PFSK-1 (cell line): ENCODE results near the gene GTF2E1.

ENCODE experiments used
- FOXP2 ChIP-seq: optimal IDR thresholded peaks from 2 replicates; pipeline ENCODE3; 2011; ENCODE audit warnings: borderline replicate concordance, control low read depth, inconsistent platforms; ENCODE audit not compliant: insufficient read depth; ENCODE audit errors: extremely low read length, extremely low read depth
- POLR2AphosphoS5 ChIP-seq: IDR thresholded peaks from 2 replicates; pipeline ENCODE4 v1.6.1; 2012; ENCODE audit warnings: low read depth, mild to moderate bottlenecking, control low read depth, low read length, moderate library complexity
- REST ChIP-seq, 2 experiments: IDR thresholded peaks; 2 replicates each; pipeline versions ENCODE4 v1.6.1 to v1.8.0; 2011 to 2012; ENCODE audit warnings: low read depth in 2 of 2, low read length in 2 of 2, control low read depth in 1 of 2, inconsistent platforms in 1 of 2, mild to moderate bottlenecking in 1 of 2, moderate library complexity in 1 of 2; ENCODE audit not compliant: insufficient read depth in 1 of 2
- SIN3A ChIP-seq: IDR thresholded peaks from 2 replicates; pipeline ENCODE4 v1.6.1; 2012; ENCODE audit warnings: mild to moderate bottlenecking, low read length, moderate library complexity, borderline replicate concordance; ENCODE audit not compliant: insufficient read depth
- TAF1 ChIP-seq: IDR thresholded peaks from 2 replicates; pipeline ENCODE4 v1.6.1; 2012; ENCODE audit warnings: low read length, control low read depth, borderline replicate concordance; ENCODE audit not compliant: insufficient read depth

The GTF2E1 gene

DNA sequence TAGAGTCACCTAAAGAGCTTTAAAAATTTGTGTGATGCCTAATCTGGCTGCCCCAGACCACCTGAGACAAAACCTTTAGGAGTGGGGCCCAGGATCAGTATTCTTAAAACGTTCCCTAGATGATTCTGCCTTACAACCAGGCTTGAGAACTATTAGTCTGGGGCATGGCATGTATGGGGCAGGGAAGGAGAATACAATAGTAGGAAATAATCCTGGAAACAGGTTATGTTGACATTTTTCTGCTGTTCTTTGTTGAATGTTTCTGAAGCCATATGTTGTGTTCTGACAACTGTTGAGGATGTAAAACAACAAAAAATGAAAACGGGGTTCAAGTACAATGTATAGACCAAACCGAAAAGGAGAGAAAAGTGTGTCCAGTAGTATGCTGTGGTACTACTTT, 2.9 kb downstream of the GTF2E1 start:
- no peak for TF ChIP-seq TAF1
- no peak for TF ChIP-seq REST (IDR thresholded peaks at IDR 0.05; ENCODE audit: insufficient read depth in 1 of 2, low read depth in 2 of 2, low read length in 2 of 2)
- TF ChIP-seq FOXP2 = no peak

DNA sequence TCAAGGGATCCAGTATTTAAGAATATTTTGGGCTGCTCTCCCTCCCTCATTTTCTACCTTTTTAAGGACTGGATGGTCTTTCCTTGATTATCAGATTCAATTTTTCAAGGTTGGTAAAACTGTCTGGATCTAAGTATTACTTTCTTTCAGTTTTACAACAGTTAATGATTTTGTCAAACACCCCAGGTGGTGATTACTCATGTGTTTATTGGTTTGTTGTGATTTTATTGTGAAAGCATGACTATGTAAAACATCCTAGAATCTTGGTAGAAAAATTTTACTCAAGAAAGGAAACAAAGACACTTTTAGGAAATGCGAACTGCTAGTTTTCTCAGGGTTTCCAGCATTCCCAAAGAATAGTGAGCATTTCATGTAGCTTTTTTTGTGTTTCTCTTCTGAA, 7.3 kb downstream of the GTF2E1 start:
- TF ChIP-seq TAF1 (no peak), FOXP2 (no peak), POLR2AphosphoS5 (no peak), SIN3A (no peak), REST (IDR thresholded peaks at IDR 0.05; ENCODE audit: insufficient read depth in 1 of 2, low read depth in 2 of 2, low read length in 2 of 2) (no peak)

GRCh38 chr3:120752230-120752629, 9.7 kb downstream of the GTF2E1 start:
- TF ChIP-seq SIN3A (no peak), POLR2AphosphoS5 (no peak), TAF1 (no peak), REST (IDR thresholded peaks at IDR 0.05; ENCODE audit: insufficient read depth in 1 of 2, low read depth in 2 of 2, low read length in 2 of 2) (no peak), FOXP2 (no peak)

DNA sequence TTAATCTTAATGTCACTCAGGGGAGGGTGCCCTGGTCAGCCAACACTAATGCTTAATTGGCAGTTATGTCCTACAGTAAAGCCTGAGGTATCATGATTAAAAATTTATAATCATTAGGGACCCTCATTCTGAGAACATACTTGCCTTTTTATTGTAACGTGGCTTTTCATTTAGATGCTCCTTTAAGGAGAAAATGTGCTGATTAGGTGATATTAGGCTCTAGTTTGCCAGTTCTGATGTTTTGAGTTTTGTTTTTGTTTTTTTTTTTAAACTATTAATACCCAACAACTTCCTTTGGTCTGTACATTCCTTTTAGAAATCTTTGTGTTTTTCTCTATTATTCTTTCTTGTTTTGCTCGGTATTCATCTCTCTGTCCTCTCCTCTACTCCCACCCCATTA, 10.3 kb downstream of the GTF2E1 start:
- TF ChIP-seq REST (IDR thresholded peaks at IDR 0.05; ENCODE audit: insufficient read depth in 1 of 2, low read depth in 2 of 2, low read length in 2 of 2) (no peak), POLR2AphosphoS5 (no peak), TAF1 (no peak), FOXP2 (no peak), SIN3A (no peak)

- TF ChIP-seq REST (IDR thresholded peaks at IDR 0.05; ENCODE audit: insufficient read depth in 1 of 2, low read depth in 2 of 2, low read length in 2 of 2) (no peak), SIN3A (no peak), POLR2AphosphoS5 (no peak), FOXP2 (no peak), TAF1 (no peak)
Measured at GRCh38 chr3:120753810-120754209, 11.3 kb downstream of the GTF2E1 start.
